ENCODE results near the gene GDF15.
"Not testable (repeated sequence)": the region's sequence is repeated elsewhere in the genome, so short reads cannot be mapped to it uniquely, and the experiment has no call there.

GDF15 gene

DNA sequence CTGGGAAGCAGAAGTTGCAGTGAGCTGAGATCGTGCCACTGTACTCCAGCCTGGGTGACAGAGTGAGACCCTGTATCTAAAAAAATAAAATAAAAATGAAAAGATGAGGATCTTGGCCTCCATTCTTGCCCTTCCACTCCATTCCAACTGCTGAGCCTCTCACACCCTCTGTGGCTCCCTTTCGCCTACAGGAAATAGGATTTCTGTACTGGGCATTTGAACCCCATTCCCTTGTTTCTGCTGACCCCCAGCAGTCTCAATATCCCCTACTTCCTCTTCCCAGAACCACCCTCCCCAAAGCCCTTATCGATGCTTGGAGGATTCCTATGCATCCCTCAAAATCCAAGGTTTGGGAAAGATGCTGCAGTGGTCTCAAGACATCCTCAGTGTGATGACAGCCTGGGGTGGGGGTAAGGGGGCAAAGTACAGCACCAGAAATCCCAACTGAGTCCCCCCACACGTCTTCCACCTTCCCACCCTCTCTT is 12.5 kb upstream of the GDF15 start:
- no peak overlapping the region for H3K9ac ChIP-seq (ENCODE audit: insufficient read length)
- H3K36me3 ChIP-seq (ENCODE audit: insufficient read depth, low read length), result no peaks in the 10 kb centered on the region
- no peaks in the 10 kb centered on the region for H3K9me3 ChIP-seq (ENCODE audit: low read depth, low read length)
- no peak overlapping the region for H3K27ac ChIP-seq
- no peak for DNase-seq (ENCODE audit: low read depth, low spot score)
- H3K4me3 ChIP-seq, result no peak overlapping the region
- TF ChIP-seq POLR2AphosphoS5 (IDR thresholded peaks at IDR 0.05; ENCODE audit: borderline replicate concordance, low read depth, low read length) (no peak), EZH2 (IDR thresholded peaks at IDR 0.05) (no peak), FOXP2 (optimal IDR thresholded peaks at IDR 0.05; ENCODE audit: control extremely low read depth, extremely low read length, insufficient read depth) (no peak)

DNA sequence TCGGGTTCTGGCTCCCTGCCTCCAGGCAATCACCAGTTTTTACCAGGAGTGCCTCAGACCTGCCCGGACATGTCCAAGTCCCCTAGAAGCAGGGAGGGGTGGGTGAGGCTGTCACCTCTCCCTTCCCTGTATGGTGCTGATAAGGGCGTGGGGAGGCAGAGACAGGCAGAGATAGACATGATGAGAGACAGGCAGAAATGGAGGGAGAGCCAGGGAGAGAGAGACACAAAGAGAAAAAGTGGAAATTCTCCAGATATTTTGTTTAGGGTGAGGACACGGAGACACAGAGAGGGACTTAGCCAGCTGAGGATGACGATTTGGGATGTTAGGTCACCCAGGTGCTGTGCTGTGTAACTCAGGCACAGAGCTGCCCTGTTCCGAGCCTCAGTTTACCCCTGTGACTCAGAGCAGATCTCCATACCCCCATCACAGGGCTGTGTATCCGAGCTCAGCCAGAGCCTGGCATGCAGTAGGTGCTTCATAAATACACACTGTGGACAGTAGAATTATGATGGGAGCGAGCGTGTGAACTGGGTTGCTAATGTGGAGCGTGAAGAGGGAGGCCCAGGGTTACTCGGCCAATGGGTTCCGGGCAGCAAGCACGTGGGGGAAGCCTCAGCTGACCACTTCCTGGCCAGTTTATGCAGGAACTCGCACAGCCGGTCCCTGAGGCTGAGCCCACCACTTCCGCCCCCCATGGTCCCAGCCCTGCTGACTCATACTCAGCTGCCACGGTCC is 11.9 kb upstream of the GDF15 start:
- no peak for DNase-seq (ENCODE audit: low read depth, low spot score)
- TF ChIP-seq EZH2 (IDR thresholded peaks at IDR 0.05) (no peak), POLR2AphosphoS5 (IDR thresholded peaks at IDR 0.05; ENCODE audit: borderline replicate concordance, low read depth, low read length) (no peak), FOXP2 (optimal IDR thresholded peaks at IDR 0.05; ENCODE audit: control extremely low read depth, extremely low read length, insufficient read depth) (no peak)
- H3K36me3 ChIP-seq (ENCODE audit: insufficient read depth, low read length), result no peaks in the 10 kb centered on the region
- no peak overlapping the region for H3K4me3 ChIP-seq
- no peaks in the 10 kb centered on the region for H3K9me3 ChIP-seq (ENCODE audit: low read depth, low read length)
- no peak overlapping the region for H3K9ac ChIP-seq (ENCODE audit: insufficient read length)
- no peak overlapping the region for H3K27ac ChIP-seq

DNA sequence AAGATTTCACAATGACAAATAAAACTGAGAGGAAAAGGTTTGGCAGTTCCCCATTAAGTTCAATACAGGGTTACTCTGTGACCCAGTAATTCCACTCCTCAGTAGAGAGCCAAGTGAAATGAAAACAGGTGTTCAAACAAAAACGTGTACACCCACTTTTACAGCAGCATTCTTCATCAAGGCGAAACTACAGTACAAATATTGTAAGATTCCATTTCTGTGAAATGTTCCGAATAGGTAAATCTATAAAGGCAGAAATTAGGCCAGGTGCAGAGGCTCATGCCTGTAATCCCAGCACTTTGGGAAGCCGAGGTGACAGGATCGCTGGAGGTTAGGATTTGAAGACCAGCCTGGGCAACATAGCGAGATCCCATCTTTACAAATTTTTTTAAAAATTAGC is 8.9 kb upstream of the GDF15 start:
- Histone ChIP-seq H3K9ac (ENCODE audit: insufficient read length) (no peak overlapping the region), H3K4me3 (no peak overlapping the region), H3K27ac (no peak overlapping the region), H3K36me3 (ENCODE audit: insufficient read depth, low read length) (no peaks in the 10 kb centered on the region), H3K9me3 (ENCODE audit: low read depth, low read length) (no peaks in the 10 kb centered on the region)
- DNase-seq (ENCODE audit: low read depth, low spot score), result no peak
- TF ChIP-seq EZH2 (IDR thresholded peaks at IDR 0.05) (no peak), FOXP2 (optimal IDR thresholded peaks at IDR 0.05; ENCODE audit: control extremely low read depth, extremely low read length, insufficient read depth) (no peak), POLR2AphosphoS5 (IDR thresholded peaks at IDR 0.05; ENCODE audit: borderline replicate concordance, low read depth, low read length) (no peak)

DNA sequence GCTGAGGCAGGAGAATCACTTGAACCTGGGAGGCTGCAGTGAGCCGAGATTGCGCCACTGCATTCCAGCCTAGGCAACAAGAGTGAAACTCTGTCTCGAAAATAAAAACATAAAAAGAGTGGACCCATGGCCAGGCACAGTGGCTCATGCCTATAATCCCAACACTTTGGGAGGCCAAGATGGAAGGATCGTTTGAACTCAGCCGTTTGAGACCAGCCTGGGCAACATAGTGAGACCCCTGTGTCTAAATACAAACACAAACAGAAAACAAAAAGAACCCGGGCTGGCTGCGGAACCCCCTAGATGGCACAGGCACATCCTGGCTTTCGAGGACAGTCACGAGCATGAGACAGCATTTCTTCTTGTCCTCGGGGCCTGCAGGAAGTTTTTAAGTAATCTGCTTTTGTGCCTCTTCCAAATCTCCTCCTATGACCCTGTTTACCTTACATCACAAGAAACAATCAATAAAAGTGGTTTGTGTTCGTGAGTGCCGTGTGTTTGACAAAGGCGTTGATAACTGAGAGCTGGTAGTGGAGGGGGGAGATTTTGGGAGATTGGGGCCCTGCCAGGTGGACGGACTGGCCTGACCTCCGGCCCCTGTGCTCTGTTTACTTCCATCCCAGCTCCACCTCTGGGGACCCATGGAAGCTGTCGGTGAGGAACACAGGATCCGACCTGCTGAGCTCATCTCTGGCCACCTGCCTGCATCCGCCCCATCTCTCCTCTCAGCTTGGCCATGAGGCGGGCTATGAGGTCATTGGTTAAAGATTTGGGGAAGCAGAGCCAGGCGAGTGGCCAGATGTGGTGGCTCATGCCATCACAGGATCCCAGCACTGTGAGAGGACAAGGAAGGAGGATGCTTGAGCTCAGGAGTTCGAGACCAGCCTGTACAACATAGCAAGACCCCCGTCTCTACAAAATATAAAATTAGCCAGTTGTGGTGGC is 5.9 kb upstream of the GDF15 start:
- no peaks in the 10 kb centered on the region for H3K36me3 ChIP-seq (ENCODE audit: insufficient read depth, low read length)
- H3K9ac ChIP-seq (ENCODE audit: insufficient read length), result no peak overlapping the region
- no peak overlapping the region for H3K4me3 ChIP-seq
- DNase-seq (ENCODE audit: low read depth, low spot score), result no peak
- H3K9me3 ChIP-seq (ENCODE audit: low read depth, low read length), result no peaks in the 10 kb centered on the region
- TF ChIP-seq POLR2AphosphoS5 (IDR thresholded peaks at IDR 0.05; ENCODE audit: borderline replicate concordance, low read depth, low read length) (no peak), EZH2 (IDR thresholded peaks at IDR 0.05) (no peak), FOXP2 (optimal IDR thresholded peaks at IDR 0.05; ENCODE audit: control extremely low read depth, extremely low read length, insufficient read depth) (no peak)
- no peak overlapping the region for H3K27ac ChIP-seq

DNA sequence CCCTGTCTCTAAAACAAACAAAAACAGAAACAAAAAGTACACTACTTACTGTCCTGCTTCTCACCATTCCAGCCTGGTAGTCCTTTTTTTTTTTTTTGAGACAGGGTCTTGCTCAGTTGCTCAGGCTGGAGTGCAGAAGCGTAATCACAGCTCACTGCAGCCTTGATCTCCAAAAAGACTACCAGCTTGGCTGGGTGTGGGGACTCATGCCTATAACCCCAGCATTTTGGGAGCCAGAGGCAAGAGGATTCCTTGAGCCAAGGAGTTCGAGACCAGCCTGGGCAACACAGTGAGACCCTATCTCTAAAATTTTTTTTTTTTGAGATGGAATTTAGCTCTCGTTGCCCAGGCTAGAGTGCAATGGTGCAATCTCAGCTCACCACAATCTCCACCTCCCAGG is 5.1 kb upstream of the GDF15 start:
- Histone ChIP-seq H3K27ac (no peak overlapping the region), H3K4me3 (no peak overlapping the region), H3K36me3 (ENCODE audit: insufficient read depth, low read length) (no peaks in the 10 kb centered on the region), H3K9me3 (ENCODE audit: low read depth, low read length) (no peaks in the 10 kb centered on the region), H3K9ac (ENCODE audit: insufficient read length) (no peak overlapping the region)
- TF ChIP-seq EZH2 (IDR thresholded peaks at IDR 0.05) (no peak), FOXP2 (optimal IDR thresholded peaks at IDR 0.05; ENCODE audit: control extremely low read depth, extremely low read length, insufficient read depth) (no peak), POLR2AphosphoS5 (IDR thresholded peaks at IDR 0.05; ENCODE audit: borderline replicate concordance, low read depth, low read length) (no peak)
- no peak for DNase-seq (ENCODE audit: low read depth, low spot score)

DNA sequence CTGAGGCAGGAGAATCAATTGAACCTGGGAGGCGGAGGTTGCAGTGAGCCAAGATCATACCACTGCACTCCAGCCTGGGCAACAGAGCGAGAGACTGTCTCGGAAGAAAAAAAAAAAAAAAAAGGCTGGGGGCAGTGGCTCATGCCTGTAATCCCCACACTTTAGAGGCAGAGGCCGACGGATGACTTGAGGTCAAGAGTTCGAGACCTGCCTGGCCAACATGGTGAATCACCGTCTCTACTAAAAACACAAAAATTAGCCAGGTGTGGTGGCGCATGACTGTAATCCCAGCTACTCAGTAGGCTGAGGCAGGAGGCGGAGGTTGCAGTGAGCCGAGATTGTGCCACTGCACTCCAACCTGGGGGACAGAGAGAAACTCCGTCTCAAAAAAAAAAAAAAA is 2.3 kb upstream of the GDF15 start:
- not testable (repeated sequence) for H3K27ac ChIP-seq; H3K36me3 ChIP-seq (ENCODE audit: insufficient read depth, low read length); DNase-seq (ENCODE audit: low read depth, low spot score); H3K4me3 ChIP-seq; H3K9me3 ChIP-seq (ENCODE audit: low read depth, low read length); H3K9ac ChIP-seq (ENCODE audit: insufficient read length)

DNA sequence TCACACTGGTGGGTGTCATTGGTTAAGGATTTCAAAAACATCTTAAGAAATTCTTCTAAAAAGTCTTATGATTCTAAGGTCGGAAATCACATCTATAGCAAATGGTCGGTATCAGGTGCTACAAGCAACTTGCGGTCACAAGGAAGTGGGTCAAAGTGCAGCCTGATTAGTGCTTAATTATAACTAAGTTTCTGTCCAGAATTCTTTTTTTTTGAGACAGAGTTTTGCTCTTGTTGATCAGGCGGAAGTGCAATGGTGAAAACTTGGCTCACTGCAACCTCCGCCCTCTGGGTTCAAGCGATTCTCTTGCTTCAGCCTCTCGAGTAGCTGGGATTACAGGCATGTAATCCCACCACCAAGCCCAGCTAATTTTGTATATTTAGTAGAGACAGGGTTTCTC is 1.2 kb upstream of the GDF15 start:
- DNase-seq (ENCODE audit: low read depth, low spot score), result no peak
- no peak overlapping the region for H3K4me3 ChIP-seq

DNA sequence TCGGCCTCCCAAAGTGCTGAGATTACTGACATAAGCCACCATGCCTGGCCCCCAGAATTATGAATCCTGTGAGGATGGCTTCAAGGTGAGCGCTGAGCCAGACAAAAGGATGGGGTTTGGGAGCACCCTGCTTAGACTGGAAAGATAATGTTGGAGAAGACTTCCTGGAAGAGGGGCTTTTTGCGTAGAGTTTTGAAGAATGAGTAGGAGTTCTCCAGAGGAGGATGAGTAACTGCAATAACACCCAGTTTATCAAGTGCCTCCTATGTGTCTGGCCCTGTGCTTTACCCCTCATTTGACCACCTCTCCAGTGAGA is 641 bp upstream of the GDF15 start:
- Histone ChIP-seq H3K4me3 (no peak overlapping the region), H3K27ac (no peak overlapping the region), H3K9me3 (ENCODE audit: low read depth, low read length) (no peaks in the 10 kb centered on the region), H3K9ac (ENCODE audit: insufficient read length) (no peak overlapping the region), H3K36me3 (ENCODE audit: insufficient read depth, low read length) (no peaks in the 10 kb centered on the region)
- DNase-seq (ENCODE audit: low read depth, low spot score), result no peak
- no peak for TF ChIP-seq POLR2AphosphoS5 (IDR thresholded peaks at IDR 0.05; ENCODE audit: borderline replicate concordance, low read depth, low read length)
- no peak for TF ChIP-seq FOXP2 (optimal IDR thresholded peaks at IDR 0.05; ENCODE audit: control extremely low read depth, extremely low read length, insufficient read depth)
- no peak for TF ChIP-seq EZH2 (IDR thresholded peaks at IDR 0.05)

More for the DNA sequence above, 1.2 kb upstream of the GDF15 start:
- TF ChIP-seq EZH2 (IDR thresholded peaks at IDR 0.05), result no peak
- no peak for TF ChIP-seq FOXP2 (optimal IDR thresholded peaks at IDR 0.05; ENCODE audit: control extremely low read depth, extremely low read length, insufficient read depth)
- TF ChIP-seq POLR2AphosphoS5 (IDR thresholded peaks at IDR 0.05; ENCODE audit: borderline replicate concordance, low read depth, low read length), result no peak
- Histone ChIP-seq H3K9ac (ENCODE audit: insufficient read length) (no peak overlapping the region), H3K9me3 (ENCODE audit: low read depth, low read length) (no peaks in the 10 kb centered on the region), H3K36me3 (ENCODE audit: insufficient read depth, low read length) (no peaks in the 10 kb centered on the region), H3K27ac (no peak overlapping the region)
